OCI-LY7 (cell line): ENCODE results near the gene RNF212B. TPM values are rescaled to one million over a fixed set of nuclear protein-coding genes. Genes with fewer than 3 reads are reported as not detected.

Source experiments
- BruUV-seq: library from RNA; stranded (reverse); fragments of 400-500 nt; replicated peaks from 2 replicates; lab custom pipeline; 2021; lab: Mats Ljungman, UMichigan
- CTCF ChIA-PET: fragments of 300-600 bp; sonication (Branson Sonifier 250); formaldehyde crosslinking; loops from one replicate; lab custom pipeline; 2022; ENCODE audit warnings: antibody characterized with exemption; ENCODE audit not compliant: unreplicated experiment; lab: Charles Lee
- POLR2A ChIA-PET: fragments of 300-600 bp; sonication (Branson Sonifier 250); formaldehyde crosslinking; loops from one replicate; lab custom pipeline; 2022; ENCODE audit warnings: antibody characterized with exemption; lab: Charles Lee
- DNase-seq: peaks from one replicate; pipeline ENCODE4 v3.0.0-alpha.2; 2015; ENCODE audit warnings: low spot score
- H2AFZ ChIP-seq: fragments of 200-600 bp; sonication (generic), shearing (Covaris generic); 2 replicates; pipeline ENCODE4 v1.6.1; 2014; ENCODE audit warnings: mild to moderate bottlenecking, antibody characterized with exemption, low read length, moderate library complexity
- H3K27ac ChIP-seq: fragments of 200-600 bp; sonication (generic); 2 replicates; pipeline ENCODE4 v1.5.1; 2014; ENCODE audit warnings: mixed run types, low read depth, mild to moderate bottlenecking, moderate library complexity, low read length, inconsistent platforms; ENCODE audit not compliant: poor library complexity, severe bottlenecking
- H3K36me3 ChIP-seq: fragments of 200-600 bp; sonication (generic); 2 replicates; pipeline ENCODE4 v1.6.1; 2014; ENCODE audit warnings: mild to moderate bottlenecking, antibody characterized with exemption, low read length, moderate library complexity, mixed read lengths; ENCODE audit not compliant: insufficient read depth
- H3K4me1 ChIP-seq: fragments of 200-600 bp; sonication (generic); 2 replicates; pipeline ENCODE4 v1.5.1; 2014; ENCODE audit warnings: mild to moderate bottlenecking, low read length; ENCODE audit not compliant: insufficient read depth, poor library complexity, severe bottlenecking
- H3K4me2 ChIP-seq: fragments of 200-600 bp; sonication (generic); 2 replicates; pipeline ENCODE4 v1.6.1; 2014; ENCODE audit warnings: mild to moderate bottlenecking, low read length
- H3K4me3 ChIP-seq: fragments of 200-600 bp; sonication (generic); 2 replicates; pipeline ENCODE4 v1.5.1; 2014; ENCODE audit warnings: mild to moderate bottlenecking, low read depth, low read length; ENCODE audit not compliant: poor library complexity, severe bottlenecking
- H3K79me2 ChIP-seq: fragments of 200-600 bp; sonication (generic); 2 replicates; pipeline ENCODE4 v1.6.1; 2016; ENCODE audit warnings: low read depth, mild to moderate bottlenecking, low read length, moderate library complexity, mixed read lengths; ENCODE audit not compliant: insufficient read depth
- H3K9me2 ChIP-seq: fragments of 200-600 bp; sonication (generic); 2 replicates; pipeline ENCODE4 v1.6.1; 2016; ENCODE audit warnings: mild to moderate bottlenecking, low read length, mixed read lengths; ENCODE audit not compliant: insufficient read depth
- H3K9me3 ChIP-seq: fragments of 200-600 bp; sonication (generic); 2 replicates; pipeline ENCODE4 v1.6.1; 2014; ENCODE audit warnings: mild to moderate bottlenecking, mixed run types, low read length, mixed read lengths
- H4K20me1 ChIP-seq: fragments of 200-600 bp; sonication (generic); 2 replicates; pipeline ENCODE4 v1.6.1; 2014; ENCODE audit warnings: mild to moderate bottlenecking, antibody characterized with exemption, low read length, moderate library complexity, mixed read lengths; ENCODE audit not compliant: insufficient read depth
- CTCF ChIP-seq: fragments of 200-600 bp; sonication (generic); conservative IDR thresholded peaks from 2 replicates; pipeline ENCODE4 v1.5.1; 2014; ENCODE audit warnings: mild to moderate bottlenecking, antibody characterized with exemption, low read length, moderate library complexity, mixed read lengths
- EZH2phosphoT487 ChIP-seq: fragments of 200-600 bp; sonication (generic); IDR thresholded peaks from 2 replicates; pipeline ENCODE4 v1.6.1; 2018; ENCODE audit warnings: low read depth, borderline replicate concordance, mild to moderate bottlenecking, mixed run types, antibody characterized with exemption, low read length, moderate library complexity, mixed read lengths
- intact Hi-C: fragments of 100-400 bp; cut with micrococcal nuclease; formaldehyde crosslinking; loops from one replicate; pipeline ENCODE4 v1.10.0; 2022; ENCODE audit not compliant: unreplicated experiment
- total RNA-seq, 2 experiments: library from RNA; depleted of rRNA in 1 of 2; stranded (reverse); fragments of >200 nt in 1 of 2; shearing (Covaris generic) in 1 of 2; gene quantifications; 2 replicates each; pipeline ENCODE4 v1.2.3, GENCODE V29; 2014 to 2022

Gene RNF212B
- total RNA-seq, 2 experiments from 2014 or later = not detected

- no peaks in the 10 kb centered on the region for H3K36me3 ChIP-seq
- no peaks in the 10 kb centered on the region for H3K4me1 ChIP-seq
- no peak overlapping the region for H3K4me2 ChIP-seq
- CTCF ChIA-PET = no interaction called here
- no peak overlapping the region for H3K4me3 ChIP-seq
- no peak for DNase-seq
- no peaks in the 10 kb centered on the region for H3K9me2 ChIP-seq
- no peaks in the 10 kb centered on the region for H3K79me2 ChIP-seq
- no peaks in the 10 kb centered on the region for H4K20me1 ChIP-seq
- H2AFZ ChIP-seq = no peak overlapping the region
- no peaks in the 10 kb centered on the region for H3K9me3 ChIP-seq
- H3K27ac ChIP-seq = no peak overlapping the region
- no peak for TF ChIP-seq CTCF
- no peak for TF ChIP-seq EZH2phosphoT487
- POLR2A ChIA-PET = interaction anchor here (0.5 to 1.0 kb wide), 2 partner anchors 17 to 920 kb away, joined by 3 to 4 read pairs; no protein-coding TSS in a partner anchor
- BruUV-seq = no TSS peak
- intact Hi-C loops = no loop called here
These were observed 31.2 kb upstream of the RNF212B start for GRCh38 chr14:23206422-23207145.

GRCh38 chr14:23207146-23207540 is 30.6 kb upstream of the RNF212B start:
- ChIA-PET CTCF (no interaction called here), POLR2A (interaction anchor here (0.5 to 1.1 kb wide), 4 partner anchors 17 to 920 kb away, joined by 3 to 4 read pairs (median 4); no protein-coding TSS in a partner anchor)
- no peaks in the 10 kb centered on the region for H3K9me2 ChIP-seq
- no peaks in the 10 kb centered on the region for H3K9me3 ChIP-seq
- H3K79me2 ChIP-seq = no peaks in the 10 kb centered on the region
- no peak for DNase-seq
- H3K27ac ChIP-seq = no peak overlapping the region
- H4K20me1 ChIP-seq = no peaks in the 10 kb centered on the region
- H2AFZ ChIP-seq = no peak overlapping the region
- H3K4me1 ChIP-seq = no peaks in the 10 kb centered on the region
- H3K36me3 ChIP-seq = no peaks in the 10 kb centered on the region
- no peak for TF ChIP-seq EZH2phosphoT487
- TF ChIP-seq CTCF = no peak
- intact Hi-C loops = no loop called here
- H3K4me3 ChIP-seq = no peak overlapping the region
- no peak overlapping the region for H3K4me2 ChIP-seq
- no TSS peak for BruUV-seq

GRCh38 chr14:23208324-23208723 is 29.4 kb upstream of the RNF212B start:
- H3K4me1 ChIP-seq = no peaks in the 10 kb centered on the region
- H3K36me3 ChIP-seq = no peaks in the 10 kb centered on the region
- H3K27ac ChIP-seq = no peak overlapping the region
- BruUV-seq = no TSS peak
- H3K79me2 ChIP-seq = no peaks in the 10 kb centered on the region
- no peaks in the 10 kb centered on the region for H4K20me1 ChIP-seq
- CTCF ChIA-PET = no interaction called here
- intact Hi-C loops = no loop called here
- no peaks in the 10 kb centered on the region for H3K9me3 ChIP-seq
- no peaks in the 10 kb centered on the region for H3K9me2 ChIP-seq
- no peak for DNase-seq
- H3K4me3 ChIP-seq = no peak overlapping the region
- no peak overlapping the region for H3K4me2 ChIP-seq
- no peak overlapping the region for H2AFZ ChIP-seq
- POLR2A ChIA-PET = interaction anchor here (0.6 to 1.1 kb wide), 3 partner anchors 56 to 1331 kb away, joined by 3 read pairs; no protein-coding TSS in a partner anchor
- TF ChIP-seq CTCF (no peak), EZH2phosphoT487 (no peak)
